Measurements from ENCODE around the gene TMUB1.

Gene TMUB1

DNA sequence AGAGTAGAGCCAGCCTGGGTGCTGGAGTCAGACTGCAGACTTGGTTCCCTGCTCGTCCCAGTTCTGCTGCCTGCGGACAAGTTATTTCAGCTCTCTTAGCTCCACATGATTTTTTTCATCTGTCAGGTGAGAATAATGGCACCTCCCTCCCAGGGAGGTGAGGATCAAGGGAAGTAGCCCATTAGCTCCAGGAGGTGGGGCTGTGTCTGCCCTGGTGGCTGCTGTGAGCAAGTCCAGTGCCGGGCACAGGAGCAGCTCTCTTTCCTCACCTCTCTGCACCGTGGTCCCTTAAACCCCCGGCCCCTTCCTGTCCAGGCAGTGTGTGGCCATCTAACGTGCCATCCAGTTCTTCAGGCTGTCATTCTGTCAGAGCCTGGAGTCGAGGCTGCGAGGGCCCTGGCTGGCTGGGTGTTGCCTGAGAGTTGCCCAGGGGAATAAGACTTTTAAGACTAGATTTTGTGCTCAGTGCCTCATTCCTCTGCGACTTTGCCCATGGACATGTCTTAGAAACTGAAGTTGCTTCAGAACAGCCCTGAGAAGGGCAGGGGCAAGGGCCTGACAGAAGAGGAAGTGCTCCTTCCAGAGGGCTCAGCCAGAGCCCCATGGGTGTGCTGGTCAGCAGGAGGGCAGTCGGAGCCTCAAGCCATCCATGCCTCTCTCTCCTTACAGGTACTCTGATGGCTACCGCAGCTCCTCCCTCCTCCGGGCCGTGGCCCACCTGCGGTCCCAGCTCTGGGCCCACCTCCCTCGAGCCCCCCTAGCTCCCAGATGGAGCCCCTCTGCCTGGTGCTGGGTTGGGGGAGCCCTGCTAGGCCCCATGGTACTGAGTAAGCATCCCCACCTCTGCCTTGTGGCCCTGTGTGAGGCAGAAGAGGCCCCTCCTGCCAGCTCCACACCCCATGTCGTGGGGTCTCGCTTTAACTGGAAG, 50.1 kb downstream of the TMUB1 start:
- POLR2A ChIA-PET: interaction anchor here (0.7 kb wide), 1 partner anchor 47 kb away, joined by 3 read pairs; no protein-coding TSS in a partner anchor
- no peak overlapping the region for H3K4me3 ChIP-seq (ENCODE audit: low read depth, low read length)
- CTCF ChIA-PET: interaction anchor here (0.8 to 1.9 kb wide), 4 partner anchors 15 to 91 kb away, joined by 3 to 13 read pairs (median 4); no protein-coding TSS in a partner anchor
- no peak for DNase-seq (ENCODE audit: low read depth, low spot score)
- TF ChIP-seq, protein P1, sequence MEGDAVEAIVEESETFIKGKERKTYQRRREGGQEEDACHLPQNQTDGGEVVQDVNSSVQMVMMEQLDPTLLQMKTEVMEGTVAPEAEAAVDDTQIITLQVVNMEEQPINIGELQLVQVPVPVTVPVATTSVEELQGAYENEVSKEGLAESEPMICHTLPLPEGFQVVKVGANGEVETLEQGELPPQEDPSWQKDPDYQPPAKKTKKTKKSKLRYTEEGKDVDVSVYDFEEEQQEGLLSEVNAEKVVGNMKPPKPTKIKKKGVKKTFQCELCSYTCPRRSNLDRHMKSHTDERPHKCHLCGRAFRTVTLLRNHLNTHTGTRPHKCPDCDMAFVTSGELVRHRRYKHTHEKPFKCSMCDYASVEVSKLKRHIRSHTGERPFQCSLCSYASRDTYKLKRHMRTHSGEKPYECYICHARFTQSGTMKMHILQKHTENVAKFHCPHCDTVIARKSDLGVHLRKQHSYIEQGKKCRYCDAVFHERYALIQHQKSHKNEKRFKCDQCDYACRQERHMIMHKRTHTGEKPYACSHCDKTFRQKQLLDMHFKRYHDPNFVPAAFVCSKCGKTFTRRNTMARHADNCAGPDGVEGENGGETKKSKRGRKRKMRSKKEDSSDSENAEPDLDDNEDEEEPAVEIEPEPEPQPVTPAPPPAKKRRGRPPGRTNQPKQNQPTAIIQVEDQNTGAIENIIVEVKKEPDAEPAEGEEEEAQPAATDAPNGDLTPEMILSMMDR (IDR thresholded peaks at IDR 0.05; ENCODE audit: insufficient read depth, low read length, missing control alignments): no peak

All from AG04449 (cell line).